Keratinocyte (primary cell): Measurements from ENCODE around the gene ZC2HC1B. TPM values are rescaled to one million over a fixed set of nuclear protein-coding genes. Genes with fewer than 3 reads are reported as not detected.
"Not testable (repeated sequence)": the region's sequence is repeated elsewhere in the genome, so short reads cannot be mapped to it uniquely, and the experiment has no call there.

Source experiments
- DNase-seq: peaks from one replicate; pipeline ENCODE4 v3.0.0-alpha.2; 2011; ENCODE audit warnings: low read depth, missing footprints, low spot score
- FAIRE-seq: peaks from 2 replicates; lab custom pipeline; 2011; peaks lifted over from hg19 to GRCh38; lab: Jason Lieb, UNC
- H2AFZ ChIP-seq: 2 replicates; pipeline ENCODE4 v1.6.0; 2012; ENCODE audit warnings: low read length, control low read depth, inconsistent platforms; ENCODE audit not compliant: control insufficient read depth
- H3K27ac ChIP-seq: 2 replicates; pipeline ENCODE4 v1.5.1; 2011; ENCODE audit warnings: low read length; ENCODE audit not compliant: control insufficient read depth, insufficient read depth
- H3K27me3 ChIP-seq: 3 replicates; pipeline ENCODE4 v1.6.0; 2011; ENCODE audit warnings: low read length; ENCODE audit not compliant: control insufficient read depth, insufficient read depth; ENCODE audit errors: extremely low read depth
- H3K36me3 ChIP-seq, 2 experiments: 2 replicates in 1 of 2; 3 replicates in 1 of 2; pipeline ENCODE4 v1.5.1; 2011; ENCODE audit warnings: low read length in 2 of 2, mild to moderate bottlenecking in 1 of 2; ENCODE audit not compliant: control insufficient read depth in 2 of 2, insufficient read depth in 2 of 2; ENCODE audit errors: extremely low read depth in 1 of 2
- H3K4me1 ChIP-seq: 3 replicates; pipeline ENCODE4 v1.5.1; 2011; ENCODE audit warnings: low read length; ENCODE audit not compliant: control insufficient read depth, insufficient read depth; ENCODE audit errors: extremely low read depth
- H3K4me2 ChIP-seq: 3 replicates; pipeline ENCODE4 v1.6.0; 2011; ENCODE audit warnings: low read depth, low read length; ENCODE audit not compliant: control insufficient read depth, insufficient read depth; ENCODE audit errors: extremely low read depth
- H3K4me3 ChIP-seq, 3 experiments: fragments of 200-600 bp in 1 of 3; sonication (generic) in 1 of 3; 2 replicates in 2 of 3; 3 replicates in 1 of 3; pipeline ENCODE4 v1.5.1; 2011 to 2016; ENCODE audit warnings: low read length in 3 of 3, mild to moderate bottlenecking in 3 of 3, control low read depth in 2 of 3, inconsistent platforms in 1 of 3, low read depth in 1 of 3, mixed read lengths in 1 of 3, mixed run types in 1 of 3, moderate library complexity in 1 of 3; ENCODE audit not compliant: control insufficient read depth in 2 of 3, insufficient read depth in 2 of 3; ENCODE audit errors: extremely low read depth in 1 of 3
- H3K79me2 ChIP-seq: 2 replicates; pipeline ENCODE4 v1.6.0; 2012; ENCODE audit warnings: low read length; ENCODE audit not compliant: control insufficient read depth, insufficient read depth
- H3K9ac ChIP-seq: 3 replicates; pipeline ENCODE4 v1.6.0; 2011; ENCODE audit warnings: low read length; ENCODE audit not compliant: control insufficient read depth, insufficient read depth; ENCODE audit errors: extremely low read depth
- H3K9me1 ChIP-seq: 3 replicates; pipeline ENCODE4 v1.6.0; 2011; ENCODE audit warnings: low read length; ENCODE audit not compliant: control insufficient read depth, insufficient read depth; ENCODE audit errors: extremely low read depth
- H3K9me3 ChIP-seq: 2 replicates; pipeline ENCODE4 v1.5.1; 2012; ENCODE audit warnings: low read depth, low read length; ENCODE audit not compliant: control insufficient read depth
- H4K20me1 ChIP-seq: 3 replicates; pipeline ENCODE4 v1.6.0; 2011; ENCODE audit warnings: low read length; ENCODE audit not compliant: control insufficient read depth, insufficient read depth; ENCODE audit errors: extremely low read depth
- CTCF ChIP-seq, 3 experiments: IDR thresholded peaks in 1 of 3; conservative IDR thresholded peaks in 1 of 3; optimal IDR thresholded peaks in 1 of 3; 2 replicates in 2 of 3; 3 replicates in 1 of 3; pipeline versions ENCODE3 to v1.5.1; 2011; ENCODE audit warnings: low read length in 3 of 3, mild to moderate bottlenecking in 3 of 3, moderate library complexity in 2 of 3, control low read depth in 1 of 3, inconsistent platforms in 1 of 3; ENCODE audit not compliant: insufficient read depth in 2 of 3; ENCODE audit errors: extremely low read depth in 1 of 3
- EZH2 ChIP-seq: IDR thresholded peaks from one replicate; pipeline ENCODE4 v1.6.1; 2012; ENCODE audit warnings: inconsistent platforms, mild to moderate bottlenecking, low read length, moderate library complexity
- dilution Hi-C: fragments of 300-500 bp; cut with MboI; formaldehyde crosslinking; loops from one replicate; pipeline ENCODE4 v1.7.0; 2020; ENCODE audit warnings: low sequenced_read_pairs; ENCODE audit not compliant: extremely low pct_ligation_motif_present
- polyA plus RNA-seq, 5 experiments: library from polyadenylated mRNA; depleted of rRNA in 3 of 5; stranded (reverse) in 3 of 5; stranded (forward) in 1 of 5; unstranded in 1 of 5; fragments of >200 nt; gene quantifications; 1 replicate in 1 of 5; 2 replicates in 3 of 5; 3 replicates in 1 of 5; pipeline versions ENCODE4 v1.2.1 to v1.2.3, GENCODE V29; 2011 to 2012; ENCODE audit warnings: missing spikeins in 2 of 5, low read depth in 1 of 5, low replicate concordance in 1 of 5

The ZC2HC1B gene
- polyA plus RNA-seq, 1 donor (not counting 4 experiments of a cell fraction or from before 2014, with no cell fraction given) = not detected

DNA sequence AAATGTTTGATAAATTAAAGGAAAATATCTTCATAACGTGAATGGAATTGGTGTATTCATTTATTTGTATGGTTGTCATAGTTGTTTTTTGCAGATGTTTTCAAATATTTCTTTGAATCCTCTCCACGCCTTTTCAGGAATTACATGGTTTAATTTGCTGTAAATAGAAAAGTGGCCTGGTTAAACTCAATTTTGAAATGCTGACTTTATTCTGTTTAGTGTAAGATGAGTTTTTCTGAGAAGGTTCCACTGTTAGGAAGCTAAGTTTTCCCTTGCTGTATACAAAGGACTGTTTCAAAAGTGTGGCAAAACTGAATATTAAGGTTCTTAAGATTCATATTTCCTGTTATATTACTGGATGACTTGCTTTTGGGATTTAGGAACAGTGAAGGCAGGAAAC is 503 bp upstream of the ZC2HC1B start:
- H3K9me3 ChIP-seq = no peaks in the 10 kb centered on the region
- DNase-seq (no peak), FAIRE-seq (no peak)
- H3K4me1 ChIP-seq = no peaks in the 10 kb centered on the region
- TF ChIP-seq EZH2 (no peak), CTCF (optimal IDR thresholded peaks at IDR 0.05 in 1 of 3, IDR thresholded peaks at IDR 0.05 in 1 of 3, conservative IDR thresholded peaks at IDR 0.05 in 1 of 3; ENCODE audit: extremely low read depth in 1 of 3, insufficient read depth in 2 of 3, low read length in 3 of 3) (no peak)
- no peak overlapping the region for H3K9ac ChIP-seq
- no peak overlapping the region for H3K4me2 ChIP-seq
- no peaks in the 10 kb centered on the region for H3K27me3 ChIP-seq
- no peak overlapping the region for H3K4me3 ChIP-seq
- H2AFZ ChIP-seq = no peak overlapping the region
- dilution Hi-C loops = no loop called here
- H4K20me1 ChIP-seq = no peaks in the 10 kb centered on the region
- H3K36me3 ChIP-seq = peaks cover 17 to 23% of the 10 kb centered on the region in 2 experiments
- H3K79me2 ChIP-seq = no peaks in the 10 kb centered on the region
- no peaks in the 10 kb centered on the region for H3K9me1 ChIP-seq
- H3K27ac ChIP-seq = no peak overlapping the region

GRCh38 chr6:143867236-143867635 is 3.0 kb downstream of the ZC2HC1B start:
- H3K4me2 ChIP-seq = no peak overlapping the region
- dilution Hi-C loops = no loop called here
- no peak overlapping the region for H3K4me3 ChIP-seq
- H3K9ac ChIP-seq = no peak overlapping the region
- no peaks in the 10 kb centered on the region for H4K20me1 ChIP-seq
- H3K9me3 ChIP-seq = no peaks in the 10 kb centered on the region
- no peaks in the 10 kb centered on the region for H3K27me3 ChIP-seq
- H3K36me3 ChIP-seq = peaks cover 0 to 7% of the 10 kb centered on the region in 2 experiments
- H3K9me1 ChIP-seq = no peaks in the 10 kb centered on the region
- no peaks in the 10 kb centered on the region for H3K4me1 ChIP-seq
- TF ChIP-seq CTCF (optimal IDR thresholded peaks at IDR 0.05 in 1 of 3, IDR thresholded peaks at IDR 0.05 in 1 of 3, conservative IDR thresholded peaks at IDR 0.05 in 1 of 3; ENCODE audit: extremely low read depth in 1 of 3, insufficient read depth in 2 of 3, low read length in 3 of 3) = no peak
- no peak for TF ChIP-seq EZH2
- H3K79me2 ChIP-seq = no peaks in the 10 kb centered on the region
- DNase-seq (no peak), FAIRE-seq (no peak)
- no peak overlapping the region for H2AFZ ChIP-seq
- no peak overlapping the region for H3K27ac ChIP-seq

- H3K27ac ChIP-seq, H3K4me2 ChIP-seq, H2AFZ ChIP-seq, H4K20me1 ChIP-seq, H3K4me1 ChIP-seq, DNase-seq, H3K9ac ChIP-seq, H3K9me3 ChIP-seq, dilution Hi-C loops, H3K36me3 ChIP-seq, H3K4me3 ChIP-seq, H3K27me3 ChIP-seq, H3K79me2 ChIP-seq, H3K9me1 ChIP-seq, FAIRE-seq: not testable (repeated sequence)
Measured at GRCh38 chr6:143868808-143869207, 4.5 kb downstream of the ZC2HC1B start.

GRCh38 chr6:143871202-143871730 is 7.0 kb downstream of the ZC2HC1B start:
- H3K79me2 ChIP-seq, H4K20me1 ChIP-seq, H3K27ac ChIP-seq, dilution Hi-C loops, H3K9ac ChIP-seq, H3K4me3 ChIP-seq, H3K4me1 ChIP-seq, FAIRE-seq, H3K27me3 ChIP-seq, H3K9me1 ChIP-seq, H3K9me3 ChIP-seq, H3K4me2 ChIP-seq, H2AFZ ChIP-seq, H3K36me3 ChIP-seq, DNase-seq: not testable (repeated sequence)
